AG09319 (cell line): ENCODE results near the gene NFKBIE.
"Not testable (repeated sequence)": the region's sequence is repeated elsewhere in the genome, so short reads cannot be mapped to it uniquely, and the experiment has no call there.

Experiments
- DNase-seq: peaks from one replicate; pipeline ENCODE4 v3.0.0-alpha.2; 2010; ENCODE audit warnings: low read depth; ENCODE audit errors: extremely low read depth
- TF ChIP-seq, protein P1 (sequence below): IDR thresholded peaks from 2 replicates; pipeline ENCODE4 v1.5.1; 2011; ENCODE audit warnings: low read depth, mild to moderate bottlenecking, inconsistent platforms, low read length, moderate library complexity

The NFKBIE gene

DNA sequence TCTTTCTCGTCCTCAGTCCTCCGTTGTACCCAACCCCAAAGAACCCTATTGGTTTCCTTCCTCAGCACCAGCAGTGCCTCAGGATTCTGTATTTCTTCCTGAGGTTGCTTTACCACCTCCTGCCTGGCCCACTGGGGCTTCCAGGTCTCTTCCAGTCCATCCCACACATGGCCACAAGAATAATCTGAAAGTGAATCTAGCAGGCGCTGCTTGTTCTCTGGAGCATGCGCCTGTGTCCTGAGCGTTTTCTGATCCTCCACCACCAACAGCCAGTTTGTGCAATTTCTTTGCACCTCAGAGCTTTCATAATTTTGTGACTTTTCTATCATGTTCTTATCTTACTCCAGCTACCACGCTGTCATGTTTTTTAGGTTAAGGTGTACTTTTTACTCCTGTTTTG is 30.1 kb downstream of the NFKBIE start:
- DNase-seq: no peak
- TF ChIP-seq, protein P1, sequence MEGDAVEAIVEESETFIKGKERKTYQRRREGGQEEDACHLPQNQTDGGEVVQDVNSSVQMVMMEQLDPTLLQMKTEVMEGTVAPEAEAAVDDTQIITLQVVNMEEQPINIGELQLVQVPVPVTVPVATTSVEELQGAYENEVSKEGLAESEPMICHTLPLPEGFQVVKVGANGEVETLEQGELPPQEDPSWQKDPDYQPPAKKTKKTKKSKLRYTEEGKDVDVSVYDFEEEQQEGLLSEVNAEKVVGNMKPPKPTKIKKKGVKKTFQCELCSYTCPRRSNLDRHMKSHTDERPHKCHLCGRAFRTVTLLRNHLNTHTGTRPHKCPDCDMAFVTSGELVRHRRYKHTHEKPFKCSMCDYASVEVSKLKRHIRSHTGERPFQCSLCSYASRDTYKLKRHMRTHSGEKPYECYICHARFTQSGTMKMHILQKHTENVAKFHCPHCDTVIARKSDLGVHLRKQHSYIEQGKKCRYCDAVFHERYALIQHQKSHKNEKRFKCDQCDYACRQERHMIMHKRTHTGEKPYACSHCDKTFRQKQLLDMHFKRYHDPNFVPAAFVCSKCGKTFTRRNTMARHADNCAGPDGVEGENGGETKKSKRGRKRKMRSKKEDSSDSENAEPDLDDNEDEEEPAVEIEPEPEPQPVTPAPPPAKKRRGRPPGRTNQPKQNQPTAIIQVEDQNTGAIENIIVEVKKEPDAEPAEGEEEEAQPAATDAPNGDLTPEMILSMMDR: no peak

DNA sequence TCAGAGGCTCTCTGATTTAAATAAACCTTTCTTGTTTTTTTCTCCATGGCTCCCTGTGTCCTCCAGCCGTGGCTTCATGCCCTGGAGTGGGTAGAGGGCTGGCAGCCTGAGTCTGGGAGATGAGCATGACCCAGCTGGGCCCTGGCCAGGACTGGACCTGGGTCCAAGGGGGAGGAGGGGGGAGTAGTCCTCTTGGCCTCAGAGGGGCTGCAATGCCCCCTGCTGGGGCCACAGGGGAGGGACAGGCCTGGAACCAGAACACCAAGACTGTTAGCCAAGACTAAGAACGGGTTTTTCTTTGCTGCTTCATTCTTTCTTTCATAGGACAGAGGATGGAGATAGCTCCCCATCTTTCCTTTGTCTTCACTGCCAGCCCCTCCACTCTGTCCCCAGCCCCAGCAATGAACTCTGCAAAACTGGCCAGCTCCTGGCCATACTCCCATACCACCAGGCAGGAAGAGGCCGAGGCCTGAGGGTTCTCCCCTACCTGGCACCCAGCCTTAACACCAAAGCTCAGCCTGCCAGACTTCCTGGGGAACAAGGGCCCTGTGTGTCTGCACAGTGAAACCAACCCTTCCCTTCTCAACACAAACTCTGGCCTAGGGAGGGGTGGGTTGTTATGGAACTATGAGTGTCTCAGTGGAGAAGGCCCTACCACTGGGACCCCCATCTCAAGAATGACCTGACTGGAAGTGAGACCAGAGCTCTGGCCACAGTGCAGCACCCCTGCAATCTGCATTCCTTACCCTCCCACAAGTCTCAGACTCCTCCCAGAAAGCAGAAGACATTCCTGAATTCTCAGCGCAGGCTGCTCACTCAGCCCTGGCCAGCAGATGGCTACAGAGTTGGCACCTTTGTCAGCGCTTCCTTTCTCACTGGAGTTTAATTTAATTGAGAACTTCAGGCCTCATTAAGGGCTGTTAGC is 31.0 kb downstream of the NFKBIE start:
- no peak for DNase-seq
- TF ChIP-seq, protein P1: peak; percentile 80

GRCh38 chr6:44233567-44234100 is 31.7 kb downstream of the NFKBIE start:
- no peak for DNase-seq
- TF ChIP-seq, protein P1: no peak

- TF ChIP-seq, protein P1: no peak
- no peak for DNase-seq
These were observed 32.4 kb downstream of the NFKBIE start for GRCh38 chr6:44232676-44233566.

DNA sequence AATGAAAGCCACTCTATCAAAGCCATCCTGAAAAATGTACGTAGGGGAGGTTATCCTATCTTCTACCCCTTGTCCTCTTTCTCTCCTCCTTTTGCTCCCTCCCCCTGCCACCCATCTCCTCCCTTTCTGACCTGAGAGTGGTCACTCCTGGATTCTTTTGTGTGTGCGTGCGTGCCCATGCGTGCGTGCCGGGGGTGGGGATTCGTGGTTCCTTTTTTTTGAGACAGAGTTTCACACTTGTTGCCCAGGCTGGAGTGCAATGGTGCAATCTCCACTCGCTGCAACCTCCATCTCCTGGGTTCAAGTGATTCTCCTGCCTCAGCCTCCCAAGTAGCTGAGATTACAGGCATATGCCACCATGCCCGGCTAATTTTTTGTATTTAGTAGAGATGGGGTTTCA is 33.9 kb downstream of the NFKBIE start:
- DNase-seq: not testable (repeated sequence)

GRCh38 chr6:44230034-44230675 is 35.2 kb downstream of the NFKBIE start:
- no peak for DNase-seq
- TF ChIP-seq, protein P1: no peak

DNA sequence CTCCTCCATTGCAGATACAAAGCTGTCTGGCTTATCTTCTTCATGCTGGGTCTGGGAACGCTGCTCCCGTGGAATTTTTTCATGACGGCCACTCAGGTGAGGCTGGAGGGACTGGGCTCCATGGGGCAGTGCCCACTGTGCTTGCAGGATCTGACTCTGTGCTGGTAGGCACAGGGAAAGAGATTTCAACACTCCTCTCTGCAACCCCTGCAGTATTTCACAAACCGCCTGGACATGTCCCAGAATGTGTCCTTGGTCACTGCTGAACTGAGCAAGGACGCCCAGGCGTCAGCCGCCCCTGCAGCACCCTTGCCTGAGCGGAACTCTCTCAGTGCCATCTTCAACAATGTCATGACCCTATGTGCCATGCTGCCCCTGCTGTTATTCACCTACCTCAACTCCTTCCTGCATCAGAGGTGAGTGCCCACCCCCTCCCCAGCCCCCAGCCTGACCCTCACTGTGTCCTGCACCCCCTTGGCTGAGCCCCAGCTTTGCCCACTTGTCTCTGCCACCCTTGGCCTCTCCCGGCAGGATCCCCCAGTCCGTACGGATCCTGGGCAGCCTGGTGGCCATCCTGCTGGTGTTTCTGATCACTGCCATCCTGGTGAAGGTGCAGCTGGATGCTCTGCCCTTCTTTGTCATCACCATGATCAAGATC is 35.8 kb downstream of the NFKBIE start:
- DNase-seq: no peak
- TF ChIP-seq, protein P1: no peak
